ENCODE results near the gene CELF4. TPM values are rescaled to one million over a fixed set of nuclear protein-coding genes. Genes with fewer than 3 reads are reported as not detected.

CELF4 gene
- polyA plus RNA-seq, 1 experiment: not detected

DNA sequence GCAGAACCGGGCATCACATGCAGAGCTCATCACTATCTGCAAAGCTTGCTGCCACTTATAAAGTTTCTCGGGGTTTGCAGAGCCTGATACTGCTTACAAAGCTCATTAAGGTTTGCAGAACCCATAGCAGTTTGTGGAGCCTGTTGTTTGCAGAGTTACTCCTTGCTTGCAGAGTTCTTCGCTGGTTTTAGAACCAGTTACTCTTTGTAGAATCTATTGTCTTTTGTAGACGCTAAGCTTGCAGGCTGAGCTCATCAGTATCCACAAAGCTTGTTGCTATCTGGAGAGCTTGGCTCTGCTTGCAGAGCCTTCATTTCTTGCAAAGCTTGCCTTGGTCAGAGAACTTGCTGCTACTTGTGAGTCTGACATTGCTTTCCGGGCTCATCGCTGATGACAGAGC, 106.9 kb downstream of the CELF4 start:
- CTCF ChIA-PET: interaction anchor here (0.8 to 3.2 kb wide), 5 partner anchors 9 to 73 kb away, joined by 3 to 17 read pairs (median 11); no protein-coding TSS in a partner anchor
- no peak for DNase-seq (ENCODE audit: low read depth)
- TF ChIP-seq CTCF (IDR thresholded peaks at IDR 0.05; ENCODE audit: insufficient read depth, low read depth, low read length): no peak
- no peak overlapping the region for H3K4me3 ChIP-seq (ENCODE audit: low read depth, low read length)
- POLR2A ChIA-PET: interaction anchor here (0.7 kb wide), 1 partner anchor 9 kb away, joined by 4 read pairs; no protein-coding TSS in a partner anchor
- no peaks in the 10 kb centered on the region for H3K36me3 ChIP-seq (ENCODE audit: control insufficient read depth, insufficient read depth, low read length)
- H3K27me3 ChIP-seq (ENCODE audit: control insufficient read depth, insufficient read depth, low read length): peaks cover 6% of the 10 kb centered on the region

DNA sequence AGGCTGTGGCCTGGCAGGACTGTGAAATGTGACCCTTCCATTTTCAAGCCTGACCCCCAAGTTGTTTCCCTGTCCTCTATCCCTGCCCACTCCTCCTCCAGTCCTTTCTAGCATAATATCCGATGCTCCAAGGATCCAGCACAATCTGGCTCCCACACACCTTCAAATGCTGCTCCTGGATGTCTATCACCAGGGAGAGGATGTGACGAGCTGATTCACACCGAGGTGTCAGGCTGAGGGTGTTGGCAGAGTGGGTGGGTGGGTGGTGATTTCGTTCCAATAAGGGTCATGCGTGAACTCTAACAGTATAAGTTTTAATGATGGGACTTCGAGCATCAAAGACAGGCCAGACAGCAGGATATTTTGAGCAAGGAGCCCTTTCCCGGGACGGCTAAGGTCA, 107.8 kb downstream of the CELF4 start:
- no peak for DNase-seq (ENCODE audit: low read depth)
- Histone ChIP-seq H3K27me3 (ENCODE audit: control insufficient read depth, insufficient read depth, low read length) (peaks cover 8% of the 10 kb centered on the region), H3K36me3 (ENCODE audit: control insufficient read depth, insufficient read depth, low read length) (no peaks in the 10 kb centered on the region), H3K4me3 (ENCODE audit: low read depth, low read length) (no peak overlapping the region)
- no peak for TF ChIP-seq CTCF (IDR thresholded peaks at IDR 0.05; ENCODE audit: insufficient read depth, low read depth, low read length)
- ChIA-PET CTCF (interaction anchor here (1.2 to 3.2 kb wide), 4 partner anchors 9 to 72 kb away, joined by 3 to 17 read pairs (median 13); no protein-coding TSS in a partner anchor), POLR2A (no interaction called here)

- ChIA-PET CTCF (interaction anchor here (2.9 to 3.2 kb wide), 3 partner anchors 10 to 71 kb away, joined by 11 to 17 read pairs (median 15); no protein-coding TSS in a partner anchor), POLR2A (no interaction called here)
- DNase-seq (ENCODE audit: low read depth): no peak
- peaks cover 8% of the 10 kb centered on the region for H3K27me3 ChIP-seq (ENCODE audit: control insufficient read depth, insufficient read depth, low read length)
- no peak for TF ChIP-seq CTCF (IDR thresholded peaks at IDR 0.05; ENCODE audit: insufficient read depth, low read depth, low read length)
- H3K36me3 ChIP-seq (ENCODE audit: control insufficient read depth, insufficient read depth, low read length): no peaks in the 10 kb centered on the region
- no peak overlapping the region for H3K4me3 ChIP-seq (ENCODE audit: low read depth, low read length)
Observed at GRCh38 chr18:37457341-37457740, 108.3 kb downstream of the CELF4 start.

- Histone ChIP-seq H3K36me3 (ENCODE audit: control insufficient read depth, insufficient read depth, low read length) (no peaks in the 10 kb centered on the region), H3K27me3 (ENCODE audit: control insufficient read depth, insufficient read depth, low read length) (peaks cover 5% of the 10 kb centered on the region), H3K4me3 (ENCODE audit: low read depth, low read length) (no peak overlapping the region)
- DNase-seq (ENCODE audit: low read depth): no peak
- ChIA-PET POLR2A (no interaction called here), CTCF (interaction anchor here (2.9 to 3.2 kb wide), 3 partner anchors 10 to 71 kb away, joined by 11 to 17 read pairs (median 15); no protein-coding TSS in a partner anchor)
- no peak for TF ChIP-seq CTCF (IDR thresholded peaks at IDR 0.05; ENCODE audit: insufficient read depth, low read depth, low read length)
Observed at GRCh38 chr18:37456873-37457272, 108.7 kb downstream of the CELF4 start.

DNA sequence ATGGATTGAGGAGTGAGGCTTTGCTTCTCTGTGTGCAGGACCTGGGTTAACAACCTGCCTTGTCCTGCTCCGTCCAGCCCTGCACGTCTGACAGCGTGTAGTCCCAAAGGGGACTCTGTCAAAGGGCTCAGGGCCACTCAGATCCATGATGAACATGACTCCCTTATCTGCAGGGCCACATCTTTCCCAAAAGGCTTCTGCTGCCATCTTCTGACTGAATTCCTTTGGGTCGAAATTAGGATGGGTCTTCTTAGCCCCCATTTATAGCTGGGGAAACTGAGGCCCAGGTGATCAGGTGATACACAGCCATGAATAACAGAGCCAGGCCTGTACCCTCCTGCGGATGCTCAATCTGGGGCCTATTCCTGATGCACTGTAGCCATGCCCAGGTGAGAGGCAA, 109.2 kb downstream of the CELF4 start:
- DNase-seq (ENCODE audit: low read depth): no peak
- Histone ChIP-seq H3K27me3 (ENCODE audit: control insufficient read depth, insufficient read depth, low read length) (peaks cover 5% of the 10 kb centered on the region), H3K36me3 (ENCODE audit: control insufficient read depth, insufficient read depth, low read length) (no peaks in the 10 kb centered on the region), H3K4me3 (ENCODE audit: low read depth, low read length) (no peak overlapping the region)
- CTCF ChIA-PET: interaction anchor here (2.9 to 3.2 kb wide), 3 partner anchors 11 to 70 kb away, joined by 11 to 17 read pairs (median 15); no protein-coding TSS in a partner anchor
- POLR2A ChIA-PET: no interaction called here
- 0 out of 2 replicates have a peak, but pooled peaks have one; percentile 5 for TF ChIP-seq CTCF (IDR thresholded peaks at IDR 0.05; ENCODE audit: insufficient read depth, low read depth, low read length)
